Measurements from ENCODE around the gene RNF130.

RNF130 gene, protein sequence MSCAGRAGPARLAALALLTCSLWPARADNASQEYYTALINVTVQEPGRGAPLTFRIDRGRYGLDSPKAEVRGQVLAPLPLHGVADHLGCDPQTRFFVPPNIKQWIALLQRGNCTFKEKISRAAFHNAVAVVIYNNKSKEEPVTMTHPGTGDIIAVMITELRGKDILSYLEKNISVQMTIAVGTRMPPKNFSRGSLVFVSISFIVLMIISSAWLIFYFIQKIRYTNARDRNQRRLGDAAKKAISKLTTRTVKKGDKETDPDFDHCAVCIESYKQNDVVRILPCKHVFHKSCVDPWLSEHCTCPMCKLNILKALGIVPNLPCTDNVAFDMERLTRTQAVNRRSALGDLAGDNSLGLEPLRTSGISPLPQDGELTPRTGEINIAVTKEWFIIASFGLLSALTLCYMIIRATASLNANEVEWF

GRCh38 chr5:180071531-180072255 lies at the start of gene RNF130:
TSS of gene RNF130 (minus strand) at chr5:180071759. CDS start at chr5:180071702, 57 bp downstream.
- DNase-seq, result peak; percentile 85

DNA sequence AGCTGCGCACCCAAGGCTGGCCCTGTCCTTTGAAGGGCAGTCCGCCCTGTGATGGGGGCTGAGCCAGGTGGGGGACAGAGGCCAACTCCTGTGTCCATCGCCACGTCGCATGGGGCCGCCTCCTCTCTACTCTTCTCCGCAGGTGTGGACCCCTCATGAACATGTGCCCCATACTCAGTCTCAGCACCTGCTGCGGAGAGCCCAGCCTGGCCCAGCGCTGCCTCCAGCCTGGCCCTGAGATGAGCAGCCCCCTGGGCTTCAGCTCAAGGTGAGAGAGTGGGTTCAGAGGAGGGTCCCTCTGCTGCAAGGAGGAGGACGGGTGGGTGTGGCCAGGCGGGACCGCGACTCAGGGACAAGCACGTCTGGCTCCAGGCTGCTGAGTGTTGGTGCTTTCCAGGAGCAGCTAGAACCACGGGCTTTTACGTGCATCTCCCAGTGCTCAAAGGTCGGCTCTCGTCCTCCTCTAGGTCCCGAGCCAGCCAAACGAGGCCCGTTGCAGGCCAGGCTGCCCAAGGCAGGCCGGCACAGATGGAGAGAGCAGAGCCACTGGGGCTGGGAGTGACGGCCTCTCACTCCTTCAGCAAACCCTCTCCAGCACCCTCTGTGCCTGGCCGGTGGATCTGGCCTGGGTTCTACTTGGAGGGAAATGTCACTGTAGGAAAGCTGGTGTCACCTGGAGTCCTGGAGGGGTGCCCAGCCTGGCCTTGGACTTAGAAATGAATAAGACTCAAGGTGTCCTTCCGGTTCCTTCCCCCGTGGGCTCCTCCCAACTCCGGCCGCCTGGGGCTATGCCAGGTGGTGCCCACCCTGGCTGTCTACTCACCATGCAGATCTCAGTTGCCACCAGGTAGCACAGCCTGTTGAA lies 48.9 kb upstream of the RNF130 start:
- no peak for DNase-seq

- DNase-seq, result no peak
Measured at GRCh38 chr5:180119903-180120236, 48.3 kb upstream of the RNF130 start.

- DNase-seq, result no peak
Measured at GRCh38 chr5:180119031-180119902, 47.7 kb upstream of the RNF130 start.

DNA sequence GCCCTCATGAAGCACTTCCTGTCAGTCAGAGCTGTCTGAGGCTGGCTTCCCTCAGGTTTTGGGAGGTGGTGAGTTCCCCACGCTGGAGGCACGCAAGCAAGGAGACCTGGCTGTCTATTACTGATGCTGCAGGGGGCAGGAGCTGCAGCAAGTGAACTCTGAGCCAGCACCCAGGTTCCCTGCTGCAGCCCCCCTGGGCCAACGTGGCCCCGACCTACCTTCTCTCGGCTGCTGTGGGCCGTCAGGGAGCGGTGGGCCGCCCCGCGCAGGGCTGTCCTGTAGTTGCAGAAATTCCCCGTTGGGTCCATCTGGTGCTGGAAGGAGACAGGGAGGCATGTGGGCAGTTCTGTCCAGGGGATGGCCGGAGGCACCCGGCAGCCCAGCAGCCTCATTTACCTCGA lies 46.8 kb upstream of the RNF130 start:
- DNase-seq, result no peak

GRCh38 chr5:180117000-180117725 lies 45.6 kb upstream of the RNF130 start:
- no peak for DNase-seq

DNA sequence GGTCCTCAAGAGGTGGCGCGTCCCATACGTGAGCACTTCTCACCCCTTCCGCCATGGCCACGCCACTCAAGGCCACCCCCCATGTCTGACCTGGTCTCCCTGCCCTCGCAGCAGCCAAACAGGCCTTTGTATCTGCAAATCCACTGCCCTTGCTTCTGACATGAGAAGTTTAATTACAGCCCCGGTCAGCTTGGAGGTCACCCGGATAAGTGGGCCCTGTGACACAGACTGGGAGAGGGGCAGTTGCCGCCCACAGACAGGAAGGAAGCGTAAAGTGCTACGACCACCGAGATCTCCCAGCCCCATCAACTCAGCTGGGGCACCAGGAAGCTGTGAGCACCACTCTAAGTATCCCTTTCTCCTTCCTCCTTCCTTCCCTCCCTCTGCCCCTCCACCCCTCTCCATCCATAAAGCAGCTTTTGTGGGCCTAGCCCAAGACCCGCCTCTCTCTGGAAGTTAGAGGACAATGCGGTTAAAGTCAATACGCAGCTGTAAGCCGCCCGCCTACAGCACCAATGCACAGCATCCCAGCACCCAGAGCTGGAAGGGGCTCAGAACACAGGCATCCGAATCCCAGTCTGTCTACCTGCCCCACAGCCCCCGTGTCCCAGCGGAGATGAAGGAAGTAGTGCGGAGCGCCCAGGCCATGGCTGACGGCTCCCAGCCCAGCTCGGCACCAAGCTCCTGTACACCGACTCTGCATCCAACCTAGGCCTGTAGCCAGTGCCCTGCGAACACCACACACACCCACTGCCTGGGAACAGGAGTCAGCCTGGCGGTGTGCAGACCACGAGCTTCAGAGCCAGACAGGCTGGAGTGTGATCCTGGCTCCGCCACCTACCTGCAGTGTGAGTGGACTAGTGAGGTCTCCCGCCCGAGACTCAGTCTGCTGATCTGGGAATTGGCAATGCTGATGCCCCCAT lies 44.8 kb upstream of the RNF130 start:
- no peak for DNase-seq

DNA sequence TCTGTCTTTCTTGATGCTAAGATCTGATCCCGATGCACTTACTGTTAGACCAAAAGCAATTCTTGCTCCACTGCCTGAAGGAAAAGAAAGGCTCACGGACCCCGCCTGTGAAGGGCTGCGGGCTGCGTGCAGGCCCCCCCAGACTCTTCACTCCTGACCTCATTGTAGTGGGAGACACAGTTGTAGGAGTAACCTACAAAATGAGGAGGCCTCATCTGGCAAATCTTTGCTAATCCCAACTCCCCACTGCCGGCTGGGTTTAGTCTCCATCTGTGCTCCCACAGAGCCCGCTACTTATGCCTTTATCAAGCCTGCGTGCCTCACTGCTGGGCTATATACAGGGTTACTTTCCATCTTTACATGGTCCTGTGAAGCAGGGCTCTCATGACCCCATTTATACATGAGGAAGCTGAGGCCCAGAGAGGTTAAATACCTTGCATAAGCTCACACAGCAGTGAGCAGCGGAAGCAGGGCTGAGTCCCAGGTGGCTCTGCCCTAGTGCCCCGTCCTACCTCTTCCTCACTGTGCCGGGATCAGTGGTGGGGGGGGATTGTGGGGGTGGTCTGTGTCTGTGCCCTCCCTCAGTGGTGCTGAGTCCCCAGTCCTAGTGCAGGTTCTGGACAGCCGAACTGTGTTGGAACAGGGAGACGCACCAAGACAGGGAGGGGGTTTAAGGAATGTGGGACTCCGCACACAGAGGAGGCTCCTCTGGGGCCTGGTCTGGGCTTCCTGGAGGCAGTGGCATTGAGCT lies 43.9 kb upstream of the RNF130 start:
- no peak for DNase-seq

- DNase-seq, result no peak
Measured at GRCh38 chr5:180114304-180115003, 42.9 kb upstream of the RNF130 start.

DNA sequence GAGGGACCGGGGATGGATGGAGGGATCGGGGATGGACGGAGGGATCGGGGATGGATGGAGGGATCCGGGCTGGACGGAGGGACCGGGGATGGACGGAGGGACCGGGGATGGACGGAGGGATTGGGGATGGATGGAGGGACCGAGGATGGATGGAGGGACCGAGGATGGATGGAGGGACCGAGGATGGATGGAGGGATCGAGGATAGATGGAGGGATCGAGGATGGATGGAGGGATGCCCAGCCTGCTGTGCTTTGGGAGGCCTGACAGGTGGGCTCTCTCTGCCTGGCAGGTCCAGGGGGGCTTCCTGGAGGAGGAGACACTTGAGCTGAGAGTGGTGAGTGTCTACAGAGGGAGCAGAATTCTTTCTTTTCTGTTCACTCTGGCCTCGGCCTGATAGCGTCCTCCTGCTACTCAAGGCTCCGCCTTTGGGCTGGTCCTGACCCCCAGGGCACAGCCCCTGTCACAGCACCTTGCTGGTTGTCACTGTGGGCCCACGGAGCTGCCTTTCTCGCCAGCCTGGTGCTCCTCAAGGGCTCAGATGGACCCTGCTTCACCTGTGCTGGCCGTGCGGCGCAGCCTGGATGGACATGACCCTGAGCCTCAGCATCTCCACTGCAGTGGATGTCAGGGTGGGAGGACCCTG lies 42.2 kb upstream of the RNF130 start:
- DNase-seq, result no peak

- DNase-seq, result no peak
Measured at GRCh38 chr5:180112181-180112861, 40.8 kb upstream of the RNF130 start.

DNA sequence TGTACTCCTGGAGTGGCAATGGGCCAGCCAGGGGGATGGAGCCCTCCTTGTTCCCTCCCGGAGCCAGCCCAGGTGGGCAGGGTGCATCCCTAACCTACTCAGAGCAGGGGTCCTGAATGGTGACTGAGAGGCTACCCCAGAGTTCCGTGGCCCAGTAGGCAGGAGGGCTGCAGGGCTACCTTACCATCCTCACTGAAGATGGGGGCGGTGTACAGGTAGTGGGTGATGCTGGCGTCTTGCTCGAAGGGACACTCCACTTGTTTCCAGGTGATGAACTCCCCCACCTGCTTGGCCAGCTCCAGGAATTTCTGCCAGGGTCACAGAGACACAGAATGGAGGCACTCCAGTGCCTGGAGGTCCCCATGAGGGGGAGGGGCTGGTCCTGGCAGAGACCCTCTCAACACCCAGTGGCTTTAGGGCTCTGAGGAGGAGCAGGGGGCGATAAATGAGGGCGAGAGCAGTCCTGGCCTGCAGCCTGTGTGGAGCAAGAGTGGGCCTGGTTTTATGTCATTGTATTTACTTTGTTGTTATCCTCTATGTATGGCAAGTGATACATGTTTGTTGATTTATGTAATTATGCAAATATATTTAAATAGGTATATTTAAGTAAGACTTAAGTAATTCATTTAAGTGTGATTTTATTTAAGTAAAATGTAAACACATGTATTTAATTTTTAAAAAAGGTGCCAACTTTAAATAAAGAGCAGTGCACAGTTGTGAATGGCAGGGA lies 39.9 kb upstream of the RNF130 start:
- DNase-seq, result no peak

DNA sequence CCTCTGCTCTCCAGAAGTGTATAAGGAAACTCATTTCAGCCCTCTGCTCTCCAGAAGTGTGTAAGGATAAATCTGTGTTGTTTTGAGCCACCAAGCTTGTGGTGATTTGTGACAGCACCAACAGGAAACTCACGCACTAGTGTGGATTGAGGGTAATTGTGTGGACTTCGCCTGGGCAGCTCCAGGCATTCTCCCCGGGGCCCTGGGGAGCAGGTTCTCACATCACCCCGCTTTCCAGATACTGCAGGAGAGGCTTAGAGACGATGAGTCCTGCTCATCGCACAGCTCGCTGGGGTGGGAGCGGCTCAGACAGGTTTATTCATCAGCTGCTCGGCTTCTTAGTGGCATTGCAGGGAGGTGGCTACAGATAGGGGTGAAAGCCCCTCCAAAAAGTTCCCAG lies 38.4 kb upstream of the RNF130 start:
- no peak for DNase-seq

DNA sequence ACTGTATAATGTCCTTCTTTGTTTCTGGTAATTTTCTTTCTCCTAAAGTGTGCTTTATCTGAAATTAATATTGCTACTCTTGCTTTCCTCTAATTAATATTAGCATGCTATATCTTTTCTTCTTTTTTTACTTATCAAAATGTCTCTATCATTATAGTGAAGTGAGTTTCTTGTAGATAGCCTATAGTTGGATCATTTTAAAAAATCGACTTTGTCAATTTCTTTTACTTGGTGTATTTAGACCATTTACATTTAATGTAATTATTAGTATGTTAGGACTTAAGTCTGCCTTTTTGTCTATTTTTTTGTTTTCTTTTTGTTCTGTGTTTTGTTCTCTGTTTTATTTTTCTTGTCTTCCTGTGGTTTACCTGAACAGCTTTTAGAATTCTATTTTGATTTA lies 35.4 kb upstream of the RNF130 start:
- DNase-seq, result no peak

DNA sequence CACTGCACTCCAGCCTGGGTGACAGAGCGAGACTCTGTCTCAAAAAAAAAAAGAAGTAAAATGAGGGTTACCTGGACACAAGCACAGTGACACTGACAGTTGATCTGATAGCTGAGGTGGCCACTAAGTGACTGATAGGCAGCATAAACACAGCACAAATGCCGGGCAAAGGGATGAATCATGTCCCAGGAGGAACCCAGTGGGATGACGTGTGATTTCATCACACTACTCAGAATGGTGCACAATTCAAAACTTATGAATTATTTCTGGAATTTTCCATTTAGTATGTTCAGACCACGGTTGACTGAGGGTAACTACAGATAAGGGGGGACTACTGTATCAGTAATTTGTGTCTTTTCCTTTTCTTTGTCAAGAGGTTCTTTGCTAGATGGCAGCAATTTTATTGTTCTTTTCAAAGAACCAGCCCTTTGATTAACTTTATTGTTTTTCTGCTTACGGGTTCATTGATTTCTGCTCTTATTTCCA lies 34.3 kb upstream of the RNF130 start:
- DNase-seq, result no peak

GRCh38 chr5:180104168-180104530 lies 32.6 kb upstream of the RNF130 start:
- no peak for DNase-seq

DNA sequence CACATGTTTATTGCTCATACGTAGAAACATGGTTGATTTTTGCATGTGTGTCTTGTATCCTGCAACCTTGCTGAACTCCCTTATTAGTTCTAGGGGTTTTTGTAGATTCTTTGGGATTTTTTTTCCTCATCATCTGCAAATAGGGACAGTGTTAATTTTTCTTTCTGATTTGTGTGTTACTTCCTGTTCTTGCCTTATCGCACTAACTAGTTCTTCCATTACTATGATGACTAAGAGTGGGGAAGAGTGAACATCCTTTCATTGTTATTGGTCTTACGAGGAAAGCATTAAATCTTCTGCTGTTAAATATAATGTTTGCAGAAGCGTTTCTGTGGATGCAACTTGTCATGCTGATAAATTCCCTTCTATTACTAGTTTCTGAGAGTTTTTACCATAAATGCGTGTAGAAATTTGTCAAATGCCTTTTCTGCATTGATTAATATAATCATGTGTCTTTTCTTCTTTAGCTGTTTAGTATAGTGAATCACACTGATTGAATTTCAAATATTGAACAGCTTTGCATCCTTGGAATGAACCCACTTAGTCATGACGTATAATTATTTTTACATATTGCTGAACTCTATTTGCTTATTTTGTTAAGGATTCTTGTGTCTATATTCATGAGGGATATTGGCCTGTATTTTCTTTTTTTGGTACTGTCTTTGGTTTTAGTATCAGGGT lies 32.1 kb upstream of the RNF130 start:
- no peak for DNase-seq

All from activated CD8-positive, alpha-beta memory T cell treated with anti-CD3 and anti-CD28 coated beads, Interleukin-2, amount 50 U/mL, for 4 hours (primary cell).